WTC11 (cell line): ENCODE results near the gene CDK5. TPM values are rescaled to one million over a fixed set of nuclear protein-coding genes. Genes with fewer than 3 reads are reported as not detected.

Experiments used
- ATAC-seq: fragments of 200-7000 bp; cut with Tn5 transposase; 2 replicates; pipeline ENCODE4 v1.10.0; 2021; ENCODE audit warnings: mild to moderate bottlenecking, moderate library complexity
- CTCF ChIA-PET: fragments of 300-600 bp; sonication (Branson Sonifier 250); formaldehyde crosslinking; loops from one replicate; lab custom pipeline; 2021; ENCODE audit warnings: antibody characterized with exemption; lab: Charles Lee
- POLR2A ChIA-PET: fragments of 350-600 bp; sonication (Branson Sonifier 250); formaldehyde crosslinking; loops from one replicate; lab custom pipeline; 2021; ENCODE audit warnings: antibody characterized with exemption; lab: Charles Lee
- DNase-seq: peaks from one replicate; pipeline ENCODE4 v3.0.0; 2021; ENCODE audit warnings: low spot score
- H3K27ac Mint-ChIP-seq: 2 replicates; pipeline ENCODE4 v1.8.0; 2021; ENCODE audit warnings: mixed read lengths
- H3K27me3 Mint-ChIP-seq: 2 replicates; pipeline ENCODE4 v1.8.0; 2021; ENCODE audit warnings: low read depth, mild to moderate bottlenecking, moderate library complexity, mixed read lengths
- H3K36me3 Mint-ChIP-seq: 2 replicates; pipeline ENCODE4 v1.8.0; 2021; ENCODE audit warnings: mixed read lengths
- H3K4me1 Mint-ChIP-seq: 2 replicates; pipeline ENCODE4 v1.8.0; 2022; ENCODE audit warnings: mixed read lengths
- H3K4me3 Mint-ChIP-seq: 2 replicates; pipeline ENCODE4 v1.8.0; 2021; ENCODE audit warnings: mild to moderate bottlenecking, moderate library complexity, mixed read lengths
- H3K9me3 Mint-ChIP-seq: 2 replicates; pipeline ENCODE4 v1.8.0; 2021; ENCODE audit warnings: mixed read lengths
- CREB1 ChIP-seq: sonication (generic); formaldehyde crosslinking; IDR thresholded peaks from 2 replicates; pipeline ENCODE4 v1.8.0; 2023; ENCODE audit warnings: mild to moderate bottlenecking, missing genetic modification reagents
- ESRRA ChIP-seq: sonication (generic); formaldehyde crosslinking; IDR thresholded peaks from 2 replicates; pipeline ENCODE4 v1.8.1; 2022; ENCODE audit warnings: mild to moderate bottlenecking, missing genetic modification reagents, borderline replicate concordance
- FOXJ3 ChIP-seq: sonication (generic); formaldehyde crosslinking; IDR thresholded peaks from 2 replicates; pipeline ENCODE4 v1.9.0; 2021; ENCODE audit warnings: missing genetic modification reagents, mild to moderate bottlenecking, borderline replicate concordance
- GABPB1 ChIP-seq: sonication (generic); formaldehyde crosslinking; IDR thresholded peaks from 2 replicates; pipeline ENCODE4 v1.8.1; 2023; ENCODE audit warnings: mild to moderate bottlenecking, missing genetic modification reagents
- GTF2I ChIP-seq: fragments of 250-450 bp; sonication (Bioruptor Pico); conservative IDR thresholded peaks from 2 replicates; pipeline ENCODE4 v1.4.0; 2021; ENCODE audit warnings: mild to moderate bottlenecking
- HMGXB4 ChIP-seq: sonication (generic); formaldehyde crosslinking; IDR thresholded peaks from 2 replicates; pipeline ENCODE4 v1.8.1; 2023; ENCODE audit warnings: mild to moderate bottlenecking, moderate library complexity, missing genetic modification reagents
- IRF2 ChIP-seq: sonication (generic); formaldehyde crosslinking; IDR thresholded peaks from 2 replicates; pipeline ENCODE4 v1.8.0; 2022; ENCODE audit warnings: low read depth, missing genetic modification reagents, borderline replicate concordance
- JAZF1 ChIP-seq: fragments of 250-450 bp; sonication (Bioruptor Pico); IDR thresholded peaks from 2 replicates; pipeline ENCODE4 v1.9.0; 2021; ENCODE audit warnings: moderate library complexity, mild to moderate bottlenecking, inconsistent platforms
- NFE2L1 ChIP-seq: sonication (generic); formaldehyde crosslinking; IDR thresholded peaks from 2 replicates; pipeline ENCODE4 v1.8.1; 2023; ENCODE audit warnings: missing genetic modification reagents
- NR1H2 ChIP-seq: sonication (generic); formaldehyde crosslinking; IDR thresholded peaks from 2 replicates; pipeline ENCODE4 v1.9.0; 2021; ENCODE audit warnings: mild to moderate bottlenecking, moderate library complexity, missing genetic modification reagents
- NR3C1 ChIP-seq: sonication (generic); formaldehyde crosslinking; conservative IDR thresholded peaks from 2 replicates; pipeline ENCODE4 v1.8.1; 2023; ENCODE audit warnings: low read depth, mild to moderate bottlenecking, missing genetic modification reagents
- PRDM15 ChIP-seq: sonication (generic); formaldehyde crosslinking; IDR thresholded peaks from 2 replicates; pipeline ENCODE4 v1.8.0; 2022; ENCODE audit warnings: missing genetic modification reagents
- TCF7 ChIP-seq: sonication (generic); formaldehyde crosslinking; IDR thresholded peaks from 2 replicates; pipeline ENCODE4 v1.8.0; 2022; ENCODE audit warnings: mild to moderate bottlenecking, low read depth, missing genetic modification reagents, moderate library complexity
- TP53 ChIP-seq: sonication (generic); formaldehyde crosslinking; IDR thresholded peaks from 2 replicates; pipeline ENCODE4 v1.8.1; 2023; ENCODE audit warnings: mild to moderate bottlenecking, missing genetic modification reagents
- ZMAT4 ChIP-seq: fragments of 250-450 bp; sonication (Bioruptor Pico); IDR thresholded peaks from 2 replicates; pipeline ENCODE4 v1.9.0; 2021; ENCODE audit warnings: mild to moderate bottlenecking
- ZNF138 ChIP-seq: sonication (generic); formaldehyde crosslinking; conservative IDR thresholded peaks from 2 replicates; pipeline ENCODE4 v1.8.1; 2022; ENCODE audit warnings: mild to moderate bottlenecking, moderate library complexity, missing genetic modification reagents
- ZNF281 ChIP-seq: sonication (generic); formaldehyde crosslinking; IDR thresholded peaks from 2 replicates; pipeline ENCODE4 v1.8.0; 2023; ENCODE audit warnings: mild to moderate bottlenecking, missing genetic modification reagents
- ZNF423 ChIP-seq: fragments of 250-450 bp; sonication (Bioruptor Pico); IDR thresholded peaks from 2 replicates; pipeline ENCODE4 v2.1.2; 2022; ENCODE audit warnings: mild to moderate bottlenecking, moderate library complexity
- total RNA-seq: library from RNA; stranded (reverse); gene quantifications from 3 replicates; pipeline ENCODE4 v1.2.3, GENCODE V29; 2021

CDK5 gene
- total RNA-seq, 1 experiment from 2014 or later: 27.8 TPM

GRCh38 chr7:151010307-151011096 is 47.2 kb downstream of the CDK5 start (continued):
- TF ChIP-seq PRDM15 (CRISPR knock-in tag) (peak; percentile 94), GABPB1 (0 out of 2 replicates have a peak, but pooled peaks have one; percentile 37), IRF2 (no peak), ESRRA (CRISPR knock-in tag) (no peak), NFE2L1 (CRISPR knock-in tag) (no peak)

GRCh38 chr7:151010037-151010306 is 47.7 kb downstream of the CDK5 start:
- H3K4me3 Mint-ChIP-seq: no peak overlapping the region
- POLR2A ChIA-PET: no interaction called here
- CTCF ChIA-PET: interaction anchor here (0.6 to 6.6 kb wide), 39 partner anchors 10 to 1295 kb away, joined by 3 to 112 read pairs (median 8); partner anchors contain the start of genes ABCB8, AGAP3, ATG9B and CDK5
- no peak for DNase-seq
- no peaks in the 10 kb centered on the region for H3K36me3 Mint-ChIP-seq
- H3K4me1 Mint-ChIP-seq: peaks cover 36% of the 10 kb centered on the region
- H3K9me3 Mint-ChIP-seq: no peaks in the 10 kb centered on the region
- no peak for TF ChIP-seq HMGXB4 (CRISPR knock-in tag)
- TF ChIP-seq GABPB1: no peak
- no peak for TF ChIP-seq CREB1
- TF ChIP-seq ZNF423 (CRISPR knock-in tag): no peak; the same call in 1 of the 2 replicates
- no peak for TF ChIP-seq NR1H2 (CRISPR knock-in tag)
- TF ChIP-seq TP53 (CRISPR knock-in tag): no peak
- TF ChIP-seq JAZF1 (CRISPR knock-in tag): no peak
- no peak for TF ChIP-seq FOXJ3
- no peak for TF ChIP-seq ZMAT4 (CRISPR knock-in tag)
- no peak for TF ChIP-seq TCF7 (CRISPR knock-in tag)
- no peak for TF ChIP-seq ZNF138 (CRISPR knock-in tag)
- TF ChIP-seq NR3C1 (CRISPR knock-in tag): no peak
- no peak for TF ChIP-seq ZNF281
- no peak for TF ChIP-seq GTF2I (CRISPR knock-in tag)
- TF ChIP-seq, all 79 proteins: peak for 0
- no peak for ATAC-seq
- no peak overlapping the region for H3K27ac Mint-ChIP-seq
- peaks cover 23% of the 10 kb centered on the region for H3K27me3 Mint-ChIP-seq
